Karpas-422 (cell line): ENCODE measurements around the gene TTLL12. TPM values are rescaled to one million over a fixed set of nuclear protein-coding genes. Genes with fewer than 3 reads are reported as not detected.

Experiments
- DNase-seq: peaks from one replicate; pipeline ENCODE4 v3.0.0-alpha.2; 2015
- H2AFZ ChIP-seq: fragments of 200-600 bp; sonication (generic); 2 replicates; pipeline ENCODE4 v1.6.1; 2014; ENCODE audit warnings: antibody characterized with exemption, low read length, mixed read lengths
- H3K27ac ChIP-seq: fragments of 200-600 bp; sonication (generic); 2 replicates; pipeline ENCODE4 v1.5.1; 2014; ENCODE audit warnings: mild to moderate bottlenecking, low read length, moderate library complexity
- H3K27me3 ChIP-seq: fragments of 200-600 bp; sonication (generic); 2 replicates; pipeline ENCODE4 v1.6.1; 2014; ENCODE audit warnings: low read length, mixed read lengths
- H3K36me3 ChIP-seq: fragments of 200-600 bp; sonication (generic); 2 replicates; pipeline ENCODE4 v1.6.1; 2014; ENCODE audit warnings: low read length, mixed read lengths; ENCODE audit not compliant: insufficient read depth
- H3K4me1 ChIP-seq: fragments of 200-600 bp; sonication (generic); 2 replicates; pipeline ENCODE4 v1.6.1; 2014; ENCODE audit warnings: mild to moderate bottlenecking, low read length, mixed read lengths
- H3K4me2 ChIP-seq: fragments of 200-600 bp; sonication (generic); 2 replicates; pipeline ENCODE4 v1.6.1; 2014; ENCODE audit warnings: low read length, low read depth, mild to moderate bottlenecking; ENCODE audit not compliant: poor library complexity, severe bottlenecking
- H3K4me3 ChIP-seq: fragments of 200-600 bp; sonication (generic); 2 replicates; pipeline ENCODE4 v1.5.1; 2014; ENCODE audit warnings: mild to moderate bottlenecking, antibody characterized with exemption, low read length, mixed read lengths
- H3K79me2 ChIP-seq: fragments of 200-600 bp; sonication (generic); 2 replicates; pipeline ENCODE4 v1.6.1; 2014; ENCODE audit warnings: mild to moderate bottlenecking, low read length, mixed read lengths
- H3K9ac ChIP-seq: fragments of 200-600 bp; sonication (generic); 2 replicates; pipeline ENCODE4 v1.6.0; 2014; ENCODE audit warnings: low read length
- H3K9me2 ChIP-seq: fragments of 200-600 bp; sonication (generic), shearing (Covaris generic); replicated peaks from 2 replicates; pipeline ENCODE4 v1.6.0; 2014; ENCODE audit warnings: mild to moderate bottlenecking, low read length, moderate library complexity; ENCODE audit not compliant: insufficient read depth
- H3K9me3 ChIP-seq: fragments of 300-700, 200-600 bp; sonication (generic); 2 replicates; pipeline ENCODE4 v1.6.1; 2014; ENCODE audit warnings: low read length, mixed read lengths
- H4K20me1 ChIP-seq: fragments of 200-600 bp; sonication (generic); 2 replicates; pipeline ENCODE4 v1.6.1; 2014; ENCODE audit warnings: mild to moderate bottlenecking, antibody characterized with exemption, low read length, low read depth; ENCODE audit not compliant: insufficient read depth
- total RNA-seq: library from RNA; depleted of rRNA; stranded (reverse); fragments of >200 nt; shearing (Covaris generic); gene quantifications from 2 replicates; pipeline ENCODE4 v1.2.3, GENCODE V29; 2014; ENCODE audit warnings: low replicate concordance

The TTLL12 gene
- total RNA-seq, 1 experiment from 2014 or later, result 31.2 TPM

DNA sequence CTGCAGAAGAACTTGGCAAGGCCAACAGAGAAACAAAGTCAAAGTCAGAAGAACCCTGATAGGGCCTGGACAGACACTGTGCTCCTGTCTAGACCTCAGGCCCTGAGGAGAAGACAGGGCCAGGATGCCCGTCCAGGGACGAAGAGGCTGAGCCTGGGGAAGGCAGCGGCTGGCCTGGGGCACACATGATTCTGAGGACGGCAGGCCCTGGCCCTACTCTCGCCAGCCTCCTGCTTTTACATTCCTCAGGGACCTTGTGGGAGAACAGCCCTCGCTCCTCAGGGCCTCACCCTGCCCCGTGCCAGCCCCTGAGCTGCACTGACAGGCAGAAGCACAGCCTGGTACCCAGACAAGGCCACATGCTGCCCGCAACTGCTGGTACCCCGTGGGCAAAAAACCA lies 43.6 kb upstream of the TTLL12 start:
- Histone ChIP-seq H4K20me1 (no peaks in the 10 kb centered on the region), H3K4me2 (no peak overlapping the region), H3K79me2 (no peaks in the 10 kb centered on the region), H3K9me3 (no peaks in the 10 kb centered on the region), H3K27me3 (no peaks in the 10 kb centered on the region), H3K36me3 (no peaks in the 10 kb centered on the region), H3K9me2 (no peaks in the 10 kb centered on the region), H3K4me3 (no peak overlapping the region), H3K9ac (no peak overlapping the region), H3K27ac (no peak overlapping the region), H2AFZ (no peak overlapping the region), H3K4me1 (no peaks in the 10 kb centered on the region)
- no peak for DNase-seq

DNA sequence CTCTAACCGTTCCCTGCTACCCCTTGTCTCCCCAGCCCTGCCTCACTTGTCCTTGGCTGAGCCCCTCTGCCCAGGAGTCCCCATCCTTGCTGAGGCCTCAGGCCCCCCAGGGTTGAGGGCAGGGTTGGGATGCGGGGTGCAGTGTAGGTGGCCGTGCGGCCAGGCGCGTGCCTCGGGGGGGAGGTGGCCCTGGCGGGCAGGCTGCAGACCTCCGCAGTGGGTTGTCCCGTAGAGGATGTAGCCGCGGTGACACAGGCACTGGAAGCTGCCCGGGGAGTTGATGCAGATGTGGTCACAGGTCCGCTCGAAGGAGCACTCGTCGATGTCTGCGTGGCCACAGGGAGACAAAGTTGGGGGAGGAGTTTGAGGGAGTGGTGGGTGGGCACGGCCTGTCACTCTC lies 41.9 kb upstream of the TTLL12 start:
- Histone ChIP-seq H3K9me2 (no peaks in the 10 kb centered on the region), H3K4me3 (no peak overlapping the region), H3K4me1 (no peaks in the 10 kb centered on the region), H3K79me2 (no peaks in the 10 kb centered on the region), H3K4me2 (no peak overlapping the region), H3K9me3 (no peaks in the 10 kb centered on the region), H3K27ac (no peak overlapping the region), H3K27me3 (no peaks in the 10 kb centered on the region), H3K36me3 (no peaks in the 10 kb centered on the region), H4K20me1 (no peaks in the 10 kb centered on the region), H3K9ac (no peak overlapping the region), H2AFZ (no peak overlapping the region)
- DNase-seq, result no peak

DNA sequence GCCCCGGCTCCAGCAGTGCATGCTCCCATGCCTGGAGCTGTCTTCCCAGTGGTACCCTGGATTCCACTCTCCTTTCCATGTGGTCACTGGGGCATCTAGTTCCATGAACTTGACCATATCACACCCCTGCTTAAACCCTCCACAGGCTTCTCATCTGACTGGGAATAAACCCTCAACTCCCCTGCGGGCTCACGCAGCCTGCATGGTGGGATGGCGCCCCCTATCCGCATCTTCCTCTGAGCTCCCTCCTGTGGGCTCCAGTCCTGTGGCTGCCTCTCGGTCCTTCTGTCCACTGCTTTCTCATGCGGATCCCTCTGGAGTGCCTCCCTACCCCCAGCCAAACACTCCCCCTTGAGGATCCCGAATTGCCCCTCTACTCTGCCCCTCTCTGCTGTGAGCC lies 41.4 kb upstream of the TTLL12 start:
- H3K9me2 ChIP-seq, result no peaks in the 10 kb centered on the region
- H3K36me3 ChIP-seq, result no peaks in the 10 kb centered on the region
- no peaks in the 10 kb centered on the region for H3K27me3 ChIP-seq
- H4K20me1 ChIP-seq, result no peaks in the 10 kb centered on the region
- DNase-seq, result peak; percentile 73
- no peak overlapping the region for H3K4me3 ChIP-seq
- H3K4me2 ChIP-seq, result no peak overlapping the region
- no peaks in the 10 kb centered on the region for H3K9me3 ChIP-seq
- no peaks in the 10 kb centered on the region for H3K79me2 ChIP-seq
- no peak overlapping the region for H3K9ac ChIP-seq
- H3K4me1 ChIP-seq, result no peaks in the 10 kb centered on the region
- H3K27ac ChIP-seq, result no peak overlapping the region
- no peak overlapping the region for H2AFZ ChIP-seq

DNA sequence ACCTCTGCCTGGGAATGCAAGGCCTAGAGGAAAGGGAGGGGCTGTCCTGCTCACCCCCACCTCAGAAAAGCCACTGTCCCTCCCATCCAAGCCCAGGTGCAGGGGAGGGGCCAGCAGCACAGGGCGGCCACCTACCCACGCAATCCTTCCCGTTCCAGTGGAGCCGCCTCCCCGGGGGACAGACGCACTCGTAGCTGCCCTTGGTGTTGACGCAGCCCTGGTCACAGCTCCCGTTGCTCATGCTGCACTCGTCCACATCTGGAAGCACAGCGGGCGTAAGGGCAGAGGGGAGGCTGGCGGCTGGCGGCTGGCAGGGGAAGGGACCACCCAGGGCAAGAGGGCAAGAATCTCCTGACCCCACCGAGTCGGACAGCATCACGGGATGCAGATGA lies 40.3 kb upstream of the TTLL12 start:
- H3K9ac ChIP-seq, result no peak overlapping the region
- H2AFZ ChIP-seq, result no peak overlapping the region
- H3K9me3 ChIP-seq, result no peaks in the 10 kb centered on the region
- H3K27ac ChIP-seq, result no peak overlapping the region
- H3K4me1 ChIP-seq, result no peaks in the 10 kb centered on the region
- H3K4me2 ChIP-seq, result no peak overlapping the region
- H3K79me2 ChIP-seq, result no peaks in the 10 kb centered on the region
- H3K36me3 ChIP-seq, result no peaks in the 10 kb centered on the region
- H3K27me3 ChIP-seq, result no peaks in the 10 kb centered on the region
- H3K4me3 ChIP-seq, result no peak overlapping the region
- DNase-seq, result no peak
- no peaks in the 10 kb centered on the region for H4K20me1 ChIP-seq
- no peaks in the 10 kb centered on the region for H3K9me2 ChIP-seq

DNA sequence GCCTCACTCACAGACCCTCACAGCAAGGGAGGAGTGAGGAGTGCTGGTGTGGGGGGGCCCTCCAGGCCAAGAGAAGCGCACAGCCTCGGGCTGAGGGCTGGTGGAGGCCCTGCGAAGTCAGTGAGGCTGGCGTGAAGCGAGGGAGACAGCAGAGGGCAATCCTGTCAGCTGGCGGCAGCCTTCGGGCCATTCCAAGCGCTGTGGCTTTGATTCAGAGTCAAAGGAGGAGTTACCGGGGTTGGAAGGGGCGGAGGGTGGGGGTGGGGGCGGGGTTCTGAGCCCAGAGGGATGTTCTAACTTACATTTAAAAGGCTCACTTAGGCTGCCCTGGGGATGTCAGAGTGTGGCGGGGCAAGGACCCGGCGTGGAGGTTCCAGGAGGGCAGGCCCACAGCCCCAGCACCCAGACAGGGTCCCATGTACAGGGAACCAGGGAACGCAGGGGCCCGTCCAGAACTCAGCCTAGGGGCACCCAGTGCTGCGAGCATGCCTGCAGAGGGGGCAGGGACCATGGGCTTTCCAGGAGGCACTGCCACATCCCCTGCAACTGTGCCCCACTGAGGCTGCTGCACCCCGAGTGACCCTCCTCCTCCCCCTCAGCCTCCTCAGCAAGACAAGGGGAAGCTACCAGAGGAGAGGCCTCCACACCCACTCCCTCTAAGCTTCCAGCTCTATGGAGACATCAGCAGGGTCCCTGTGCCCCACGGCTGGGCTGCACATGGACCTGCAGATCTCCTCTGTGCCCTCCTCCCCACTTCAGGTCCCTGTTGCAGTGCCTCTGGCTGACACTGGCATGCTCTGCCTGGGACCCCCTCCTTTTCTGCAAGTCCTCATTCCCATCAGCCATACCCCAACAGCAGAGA lies 39.7 kb upstream of the TTLL12 start:
- H3K9me2 ChIP-seq, result no peaks in the 10 kb centered on the region

DNA sequence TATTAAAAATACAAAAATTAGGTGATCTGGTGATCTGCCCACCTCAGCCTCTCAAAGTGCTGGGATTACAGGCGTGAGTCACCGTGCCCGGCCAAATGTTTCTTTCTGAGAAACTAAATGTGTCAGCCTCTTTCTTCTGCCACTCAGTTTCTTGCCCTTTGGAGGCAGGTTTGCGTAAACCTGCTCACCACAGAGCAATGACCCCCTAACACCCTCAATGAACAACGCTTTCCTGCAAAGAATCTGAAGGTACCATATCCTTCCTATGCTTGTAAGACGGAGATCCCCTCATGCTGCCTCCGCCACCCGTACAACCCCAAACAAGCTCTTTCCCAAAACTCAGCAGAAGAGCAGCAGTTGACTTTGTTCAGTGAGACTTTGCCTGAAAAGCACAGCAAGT lies 38.7 kb upstream of the TTLL12 start:
- Histone ChIP-seq H3K4me2 (no peak overlapping the region), H3K27me3 (no peaks in the 10 kb centered on the region), H4K20me1 (no peaks in the 10 kb centered on the region), H3K27ac (no peak overlapping the region), H3K79me2 (no peaks in the 10 kb centered on the region), H3K4me3 (no peak overlapping the region), H3K9me2 (no peaks in the 10 kb centered on the region), H3K4me1 (no peaks in the 10 kb centered on the region), H3K9me3 (no peaks in the 10 kb centered on the region), H3K36me3 (no peaks in the 10 kb centered on the region), H3K9ac (no peak overlapping the region), H2AFZ (no peak overlapping the region)
- no peak for DNase-seq

More for the DNA sequence above, 39.7 kb upstream of the TTLL12 start:
- DNase-seq, result no peak
- Histone ChIP-seq H3K4me3 (no peak overlapping the region), H3K27ac (no peak overlapping the region), H3K9ac (no peak overlapping the region), H3K4me1 (no peaks in the 10 kb centered on the region), H2AFZ (no peak overlapping the region), H3K79me2 (no peaks in the 10 kb centered on the region), H3K9me3 (no peaks in the 10 kb centered on the region), H3K4me2 (no peak overlapping the region), H3K36me3 (no peaks in the 10 kb centered on the region), H3K27me3 (no peaks in the 10 kb centered on the region), H4K20me1 (no peaks in the 10 kb centered on the region)

DNA sequence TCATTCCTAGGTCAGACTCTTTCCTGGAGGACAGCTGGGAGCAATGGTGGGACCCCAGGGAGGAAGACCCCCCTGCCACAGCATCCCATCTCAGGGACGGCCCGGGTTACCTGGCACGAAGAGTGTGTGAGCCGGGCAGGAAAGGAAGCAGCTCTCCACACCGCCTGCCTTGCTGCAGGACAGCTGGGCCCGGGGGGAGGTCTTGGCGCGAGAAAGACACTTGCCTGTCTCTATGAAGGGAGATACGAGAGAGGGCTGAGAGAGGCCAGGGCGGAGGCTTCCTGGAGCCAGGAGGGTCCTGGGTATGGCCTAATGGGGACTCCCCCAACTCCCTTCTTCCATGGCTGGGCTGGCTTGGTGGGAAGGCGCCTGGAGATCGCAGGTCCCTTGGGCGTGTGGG lies 36.1 kb upstream of the TTLL12 start:
- H3K27ac ChIP-seq, result no peak overlapping the region
- H3K9ac ChIP-seq, result no peak overlapping the region
- no peaks in the 10 kb centered on the region for H3K79me2 ChIP-seq
- DNase-seq, result no peak
- no peak overlapping the region for H3K4me2 ChIP-seq
- no peaks in the 10 kb centered on the region for H3K27me3 ChIP-seq
- no peaks in the 10 kb centered on the region for H3K9me2 ChIP-seq
- no peaks in the 10 kb centered on the region for H3K9me3 ChIP-seq
- no peak overlapping the region for H2AFZ ChIP-seq
- H4K20me1 ChIP-seq, result no peaks in the 10 kb centered on the region
- no peaks in the 10 kb centered on the region for H3K4me1 ChIP-seq
- no peaks in the 10 kb centered on the region for H3K36me3 ChIP-seq
- H3K4me3 ChIP-seq, result no peak overlapping the region

DNA sequence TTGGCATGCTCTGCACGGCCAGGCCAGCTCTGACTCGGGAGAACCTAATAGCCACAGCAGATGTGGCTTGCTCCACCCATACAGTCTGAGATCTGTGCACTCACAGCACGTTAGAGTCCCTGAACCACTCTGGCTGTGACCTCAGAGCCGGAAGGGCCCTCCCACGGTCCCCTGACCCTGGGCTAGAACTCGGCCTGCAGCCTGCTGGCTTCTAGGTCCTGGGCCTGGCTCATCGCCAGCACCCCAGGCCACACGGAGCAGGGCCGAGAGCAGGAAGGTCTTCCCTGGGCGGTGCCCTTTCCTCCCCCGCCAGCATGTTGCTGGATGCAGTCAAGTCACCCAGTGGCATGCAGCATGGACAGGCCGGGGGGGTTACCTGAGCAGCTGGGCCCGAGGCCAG lies 35.3 kb upstream of the TTLL12 start:
- H3K36me3 ChIP-seq, result no peaks in the 10 kb centered on the region
- H3K79me2 ChIP-seq, result no peaks in the 10 kb centered on the region
- no peaks in the 10 kb centered on the region for H3K4me1 ChIP-seq
- H3K9me2 ChIP-seq, result no peaks in the 10 kb centered on the region
- no peak for DNase-seq
- H3K27ac ChIP-seq, result no peak overlapping the region
- H3K4me3 ChIP-seq, result no peak overlapping the region
- H4K20me1 ChIP-seq, result no peaks in the 10 kb centered on the region
- H3K4me2 ChIP-seq, result no peak overlapping the region
- H3K9ac ChIP-seq, result no peak overlapping the region
- no peak overlapping the region for H2AFZ ChIP-seq
- H3K9me3 ChIP-seq, result no peaks in the 10 kb centered on the region
- H3K27me3 ChIP-seq, result no peaks in the 10 kb centered on the region
